DMS 273 (cell line): ENCODE results near the gene NRF1.
"Not testable (repeated sequence)": the region's sequence is repeated elsewhere in the genome, so short reads cannot be mapped to it uniquely, and the experiment has no call there.

Experiments used
- DNase-seq: peaks from one replicate; lab custom pipeline; 2025; ENCODE audit not compliant: unreplicated experiment; lab: John Stamatoyannopoulos, UW

NRF1 gene

GRCh38 chr7:129644634-129645230 is 33.2 kb downstream of the NRF1 start:
- peak; percentile 84 for DNase-seq

- peak; percentile 46 for DNase-seq
Observed at GRCh38 chr7:129646369-129647021, 35.0 kb downstream of the NRF1 start.

GRCh38 chr7:129649128-129649690 is 37.7 kb downstream of the NRF1 start:
- no peak for DNase-seq

GRCh38 chr7:129650056-129650758 is 38.7 kb downstream of the NRF1 start:
- DNase-seq, result no peak

- no peak for DNase-seq
Observed at GRCh38 chr7:129652914-129653313, 41.4 kb downstream of the NRF1 start.

GRCh38 chr7:129655811-129656210 is 44.3 kb downstream of the NRF1 start:
- DNase-seq, result no peak

- no peak for DNase-seq
Observed at GRCh38 chr7:129657363-129657762, 45.8 kb downstream of the NRF1 start.

GRCh38 chr7:129659907-129660306 is 48.4 kb downstream of the NRF1 start:
- not testable (repeated sequence) for DNase-seq

GRCh38 chr7:129661645-129662182 is 50.2 kb downstream of the NRF1 start:
- no peak for DNase-seq

GRCh38 chr7:129663240-129663639 is 51.7 kb downstream of the NRF1 start:
- DNase-seq, result not testable (repeated sequence)

- DNase-seq, result peak; percentile 84
Observed at GRCh38 chr7:129664029-129665012, 52.8 kb downstream of the NRF1 start.

GRCh38 chr7:129665013-129665401 is 53.5 kb downstream of the NRF1 start:
- peak; percentile 22 for DNase-seq

- no peak for DNase-seq
Observed at GRCh38 chr7:129667116-129667515, 55.6 kb downstream of the NRF1 start.

GRCh38 chr7:129667551-129667950 is 56.0 kb downstream of the NRF1 start:
- DNase-seq, result no peak

GRCh38 chr7:129669901-129670300 is 58.4 kb downstream of the NRF1 start:
- DNase-seq, result no peak

GRCh38 chr7:129670656-129671055 is 59.1 kb downstream of the NRF1 start:
- peak; percentile 35 for DNase-seq

- DNase-seq, result no peak
Observed at GRCh38 chr7:129671266-129671665, 59.7 kb downstream of the NRF1 start.

GRCh38 chr7:129674475-129674874 is 63.0 kb downstream of the NRF1 start:
- not testable (repeated sequence) for DNase-seq

GRCh38 chr7:129675521-129675920 is 64.0 kb downstream of the NRF1 start:
- no peak for DNase-seq
